GM19099 (cell line): ENCODE data around the gene EHHADH.

ENCODE experiments used
- POLR2A ChIP-seq: IDR thresholded peaks from 3 replicates; pipeline ENCODE4 v1.6.1; 2011; ENCODE audit warnings: low read depth; ENCODE audit not compliant: insufficient read length; ENCODE audit errors: extremely low read depth

The EHHADH gene

GRCh38 chr3:185172086-185173049 lies 81.5 kb downstream of the EHHADH start:
- TF ChIP-seq POLR2A = no peak

GRCh38 chr3:185164428-185165217 lies 89.2 kb downstream of the EHHADH start:
- TF ChIP-seq POLR2A = no peak

- TF ChIP-seq POLR2A = no peak
Observed at GRCh38 chr3:185162634-185163033, 91.2 kb downstream of the EHHADH start.

GRCh38 chr3:185161761-185162160 lies 92.1 kb downstream of the EHHADH start:
- no peak for TF ChIP-seq POLR2A

- no peak for TF ChIP-seq POLR2A
Observed at GRCh38 chr3:185157347-185157746, 96.5 kb downstream of the EHHADH start.

- TF ChIP-seq POLR2A = no peak
Observed at GRCh38 chr3:185155678-185156077, 98.2 kb downstream of the EHHADH start.

- TF ChIP-seq POLR2A = no peak
Observed at GRCh38 chr3:185153861-185154629, 99.8 kb downstream of the EHHADH start.

- TF ChIP-seq POLR2A = no peak
Observed at GRCh38 chr3:185153171-185153771, 100.6 kb downstream of the EHHADH start.

GRCh38 chr3:185152410-185153170 lies 101.3 kb downstream of the EHHADH start, which contains the start of gene C3orf70:
Gene C3orf70, minus strand, starts transcription at chr3:185153060. Its CDS starts 237 bp downstream, at chr3:185152823.
- no peak for TF ChIP-seq POLR2A

- no peak for TF ChIP-seq POLR2A
Observed at GRCh38 chr3:185151964-185152409, 101.9 kb downstream of the EHHADH start.

- TF ChIP-seq POLR2A = no peak
Observed at GRCh38 chr3:185151101-185151963, 102.5 kb downstream of the EHHADH start.

GRCh38 chr3:185150561-185150960 lies 103.3 kb downstream of the EHHADH start:
- no peak for TF ChIP-seq POLR2A

GRCh38 chr3:185149591-185149990 lies 104.3 kb downstream of the EHHADH start:
- TF ChIP-seq POLR2A = no peak
